HAP-1 (cell line): ENCODE data around the gene IL12B.
"Not testable (repeated sequence)": the region's sequence is repeated elsewhere in the genome, so short reads cannot be mapped to it uniquely, and the experiment has no call there.

Source experiments
- DNase-seq, 2 experiments: peaks; one replicate each; pipeline ENCODE4 v3.0.0-alpha.2; 2016 to 2020; ENCODE audit warnings: low spot score in 2 of 2
- H3K27me3 ChIP-seq: fragments of 250-450 bp; sonication (Bioruptor Pico); 2 replicates; pipeline ENCODE4 v1.5.1; 2020; ENCODE audit warnings: low read depth, mild to moderate bottlenecking, moderate library complexity
- H3K36me3 ChIP-seq: fragments of 250-450 bp; sonication (Bioruptor Pico); replicated peaks from 2 replicates; pipeline ENCODE4 v1.5.1; 2020; ENCODE audit warnings: mild to moderate bottlenecking
- H3K4me1 ChIP-seq: fragments of 250-450 bp; sonication (Bioruptor Pico); 2 replicates; pipeline ENCODE4 v1.5.1; 2020; ENCODE audit warnings: mild to moderate bottlenecking
- H3K4me3 ChIP-seq: fragments of 250-450 bp; sonication (Bioruptor Pico); 2 replicates; pipeline ENCODE4 v1.5.1; 2020; ENCODE audit warnings: mild to moderate bottlenecking, moderate library complexity
- H3K9me3 ChIP-seq: fragments of 250-450 bp; sonication (Bioruptor Pico); 2 replicates; pipeline ENCODE4 v1.5.1; 2020; ENCODE audit warnings: mild to moderate bottlenecking, moderate library complexity
- in situ Hi-C: fragments of 300-500 bp; cut with MboI; formaldehyde crosslinking; loops from 3 replicates; pipeline ENCODE4 v1.14.3; 2020; ENCODE audit warnings: low sequenced_read_pairs, inconsistent platforms, mixed read lengths

The IL12B gene

GRCh38 chr5:159319832-159320231, 10.5 kb downstream of the IL12B start:
- H3K4me3 ChIP-seq, result no peak overlapping the region
- no peaks in the 10 kb centered on the region for H3K9me3 ChIP-seq
- in situ Hi-C loops, result loop anchor here (10.0 kb wide), 1 partner anchor 165 kb away; no protein-coding TSS in a partner anchor
- no peaks in the 10 kb centered on the region for H3K27me3 ChIP-seq
- H3K36me3 ChIP-seq, result no peaks in the 10 kb centered on the region
- DNase-seq, result no peak
- H3K4me1 ChIP-seq, result no peaks in the 10 kb centered on the region

GRCh38 chr5:159319363-159319762, 10.9 kb downstream of the IL12B start:
- H3K36me3 ChIP-seq, result no peaks in the 10 kb centered on the region
- no peak overlapping the region for H3K4me3 ChIP-seq
- in situ Hi-C loops, result loop anchor here (10.0 kb wide), 1 partner anchor 165 kb away; no protein-coding TSS in a partner anchor
- no peaks in the 10 kb centered on the region for H3K4me1 ChIP-seq
- DNase-seq, result no peak
- no peaks in the 10 kb centered on the region for H3K27me3 ChIP-seq
- H3K9me3 ChIP-seq, result no peaks in the 10 kb centered on the region

- in situ Hi-C loops, result loop anchor here (10.0 kb wide), 1 partner anchor 164 kb away; no protein-coding TSS in a partner anchor
- Histone ChIP-seq H3K36me3 (no peaks in the 10 kb centered on the region), H3K4me3 (no peak overlapping the region), H3K4me1 (no peaks in the 10 kb centered on the region), H3K27me3 (no peaks in the 10 kb centered on the region), H3K9me3 (no peaks in the 10 kb centered on the region)
- no peak for DNase-seq
Measured at GRCh38 chr5:159318448-159318847, 11.8 kb downstream of the IL12B start.

- no peaks in the 10 kb centered on the region for H3K36me3 ChIP-seq
- H3K4me3 ChIP-seq, result no peak overlapping the region
- H3K4me1 ChIP-seq, result no peaks in the 10 kb centered on the region
- DNase-seq, result no peak
- no peaks in the 10 kb centered on the region for H3K27me3 ChIP-seq
- H3K9me3 ChIP-seq, result no peaks in the 10 kb centered on the region
- in situ Hi-C loops, result loop anchor here (10.0 kb wide), 1 partner anchor 163 kb away; no protein-coding TSS in a partner anchor
Measured at GRCh38 chr5:159317849-159318248, 12.4 kb downstream of the IL12B start.

- H3K4me3 ChIP-seq, result no peak overlapping the region
- in situ Hi-C loops, result loop anchor here (10.0 kb wide), 1 partner anchor 162 kb away; no protein-coding TSS in a partner anchor
- no peaks in the 10 kb centered on the region for H3K36me3 ChIP-seq
- no peaks in the 10 kb centered on the region for H3K4me1 ChIP-seq
- H3K27me3 ChIP-seq, result no peaks in the 10 kb centered on the region
- DNase-seq, result peak; percentile 36 to 63
- H3K9me3 ChIP-seq, result no peaks in the 10 kb centered on the region
Measured at GRCh38 chr5:159316519-159317383, 13.5 kb downstream of the IL12B start.

GRCh38 chr5:159313197-159313596, 17.1 kb downstream of the IL12B start:
- Histone ChIP-seq H3K36me3 (no peaks in the 10 kb centered on the region), H3K9me3 (no peaks in the 10 kb centered on the region), H3K4me3 (no peak overlapping the region), H3K4me1 (no peaks in the 10 kb centered on the region), H3K27me3 (no peaks in the 10 kb centered on the region)
- in situ Hi-C loops, result loop anchor here (10.0 kb wide), 1 partner anchor 158 kb away; no protein-coding TSS in a partner anchor
- DNase-seq, result no peak

GRCh38 chr5:159311063-159311462, 19.2 kb downstream of the IL12B start:
- Histone ChIP-seq H3K4me1 (no peaks in the 10 kb centered on the region), H3K4me3 (no peak overlapping the region), H3K27me3 (peaks cover 6% of the 10 kb centered on the region; the same call in 1 of the 2 replicates), H3K36me3 (no peaks in the 10 kb centered on the region), H3K9me3 (no peaks in the 10 kb centered on the region)
- DNase-seq, result no peak
- in situ Hi-C loops, result loop anchor here (10.0 kb wide), 1 partner anchor 156 kb away; no protein-coding TSS in a partner anchor

GRCh38 chr5:159310511-159310910, 19.8 kb downstream of the IL12B start:
- Histone ChIP-seq H3K4me1 (no peaks in the 10 kb centered on the region), H3K9me3 (no peaks in the 10 kb centered on the region), H3K4me3 (no peak overlapping the region), H3K36me3 (no peaks in the 10 kb centered on the region), H3K27me3 (peaks cover 8% of the 10 kb centered on the region)
- DNase-seq, result no peak
- in situ Hi-C loops, result loop anchor here (10.0 kb wide), 1 partner anchor 156 kb away; no protein-coding TSS in a partner anchor

GRCh38 chr5:159309689-159310433, 20.4 kb downstream of the IL12B start:
- Histone ChIP-seq H3K27me3 (peaks cover 12% of the 10 kb centered on the region), H3K9me3 (no peaks in the 10 kb centered on the region), H3K4me3 (no peak overlapping the region), H3K36me3 (no peaks in the 10 kb centered on the region), H3K4me1 (no peaks in the 10 kb centered on the region)
- in situ Hi-C loops, result loop anchor here (10.0 kb wide), 1 partner anchor 155 kb away; no protein-coding TSS in a partner anchor
- DNase-seq, result no peak

- in situ Hi-C loops, result no loop called here
- H3K9me3 ChIP-seq, result peaks cover 9% of the 10 kb centered on the region
- H3K4me3 ChIP-seq, result no peak overlapping the region
- H3K27me3 ChIP-seq, result peaks cover 12% of the 10 kb centered on the region
- no peaks in the 10 kb centered on the region for H3K36me3 ChIP-seq
- H3K4me1 ChIP-seq, result peaks cover 6% of the 10 kb centered on the region
- DNase-seq, result no peak
Measured at GRCh38 chr5:159304961-159305595, 25.2 kb downstream of the IL12B start.

- in situ Hi-C loops, result no loop called here
- Histone ChIP-seq H3K36me3 (no peaks in the 10 kb centered on the region), H3K27me3 (peaks cover 12% of the 10 kb centered on the region), H3K9me3 (peaks cover 9% of the 10 kb centered on the region), H3K4me1 (peaks cover 6% of the 10 kb centered on the region), H3K4me3 (no peak overlapping the region)
- no peak for DNase-seq
Measured at GRCh38 chr5:159303286-159303685, 27.0 kb downstream of the IL12B start.

- not testable (repeated sequence) for H3K27me3 ChIP-seq
Measured at GRCh38 chr5:159301929-159302860, 28.1 kb downstream of the IL12B start.

More at GRCh38 chr5:159301929-159302860, 28.1 kb downstream of the IL12B start:
- H3K9me3 ChIP-seq, H3K4me1 ChIP-seq, DNase-seq, H3K4me3 ChIP-seq, in situ Hi-C loops, H3K36me3 ChIP-seq: not testable (repeated sequence)
